GM19035 (cell line): Measurements from ENCODE around the gene APBA2.

Source experiments
- ATAC-seq: cut with Tn5 transposase; IDR thresholded peaks from one replicate; pipeline ENCODE4 v1.9.1; 2021; ENCODE audit not compliant: unreplicated experiment

The APBA2 gene

GRCh38 chr15:29128671-29129070 is 242.9 kb downstream of the APBA2 start:
- no peak for ATAC-seq

- no peak for ATAC-seq
Measured at GRCh38 chr15:29129221-29129620, 243.4 kb downstream of the APBA2 start.

GRCh38 chr15:29129926-29130325 is 244.2 kb downstream of the APBA2 start:
- no peak for ATAC-seq

GRCh38 chr15:29130476-29130875 is 244.7 kb downstream of the APBA2 start:
- ATAC-seq: no peak

- no peak for ATAC-seq
Measured at GRCh38 chr15:29130951-29131839, 245.4 kb downstream of the APBA2 start.

- ATAC-seq: no peak
Measured at GRCh38 chr15:29131840-29132420, 246.2 kb downstream of the APBA2 start.

- ATAC-seq: no peak
Measured at GRCh38 chr15:29132735-29133181, 247.0 kb downstream of the APBA2 start.

GRCh38 chr15:29133321-29133720 is 247.5 kb downstream of the APBA2 start:
- no peak for ATAC-seq

- no peak for ATAC-seq
Measured at GRCh38 chr15:29133791-29134190, 248.0 kb downstream of the APBA2 start.

- ATAC-seq: no peak
Measured at GRCh38 chr15:29134239-29134638, 248.5 kb downstream of the APBA2 start.

GRCh38 chr15:29134641-29135308 is 249.0 kb downstream of the APBA2 start:
- no peak for ATAC-seq

- ATAC-seq: no peak
Measured at GRCh38 chr15:29135309-29135657, 249.5 kb downstream of the APBA2 start.

- ATAC-seq: no peak
Measured at GRCh38 chr15:29135702-29136646, 250.2 kb downstream of the APBA2 start.

- no peak for ATAC-seq
Measured at GRCh38 chr15:29138260-29138659, 252.5 kb downstream of the APBA2 start.

- no peak for ATAC-seq
Measured at GRCh38 chr15:29139072-29139471, 253.3 kb downstream of the APBA2 start.

- ATAC-seq: no peak
Measured at GRCh38 chr15:29139540-29140459, 254.0 kb downstream of the APBA2 start.

GRCh38 chr15:29140475-29141307 is 254.9 kb downstream of the APBA2 start:
- ATAC-seq: no peak

- no peak for ATAC-seq
Measured at GRCh38 chr15:29141308-29142128, 255.7 kb downstream of the APBA2 start.
